Endothelial cell of umbilical vein (primary cell): ENCODE results near the gene LONRF3.

ENCODE experiments used
- EZH2 ChIP-seq: IDR thresholded peaks from 2 replicates; pipeline ENCODE4 v1.6.1; 2012; ENCODE audit warnings: borderline replicate concordance, low read depth, mild to moderate bottlenecking, moderate library complexity, low read length, inconsistent platforms; ENCODE audit not compliant: severe bottlenecking
- FOS ChIP-seq: IDR thresholded peaks from 2 replicates; pipeline ENCODE4 v1.6.1; 2011; ENCODE audit warnings: mild to moderate bottlenecking, low read length, moderate library complexity, borderline replicate concordance; ENCODE audit not compliant: insufficient read depth
- GATA2 ChIP-seq: IDR thresholded peaks from 2 replicates; pipeline ENCODE4 v1.7.0; 2011; ENCODE audit warnings: low read depth, mild to moderate bottlenecking, moderate library complexity, mixed read lengths, low read length; ENCODE audit not compliant: insufficient read length, insufficient read depth
- JUN ChIP-seq: IDR thresholded peaks from 2 replicates; pipeline ENCODE4 v1.6.1; 2011; ENCODE audit warnings: borderline replicate concordance, low read depth; ENCODE audit not compliant: insufficient read length, insufficient read depth
- POLR2A ChIP-seq: IDR thresholded peaks from 2 replicates; pipeline ENCODE4 v1.6.1; 2012; ENCODE audit warnings: low read depth, mild to moderate bottlenecking, control low read depth, low read length
- POLR2AphosphoS5 ChIP-seq: IDR thresholded peaks from 2 replicates; pipeline ENCODE4 v1.6.1; 2012; ENCODE audit warnings: low read depth, mild to moderate bottlenecking, control low read depth, low read length, moderate library complexity; ENCODE audit not compliant: insufficient read depth
- TF ChIP-seq, protein P1 (sequence below): IDR thresholded peaks from 2 replicates; pipeline ENCODE4 v1.6.1; 2011; ENCODE audit not compliant: insufficient read depth, insufficient read length
- TF ChIP-seq, protein P2 (sequence below), 2 donors: IDR thresholded peaks; 1 replicate in 1 of 2; 2 replicates in 1 of 2; pipeline ENCODE4 v1.5.1; 2011; ENCODE audit warnings: low read length in 2 of 2, mild to moderate bottlenecking in 2 of 2, moderate library complexity in 2 of 2, control low read depth in 1 of 2, inconsistent platforms in 1 of 2, low read depth in 1 of 2; ENCODE audit not compliant: insufficient read depth in 1 of 2; ENCODE audit errors: extremely low read depth in 1 of 2

GRCh38 chrX:118973389-118974087 is 880 bp upstream of the LONRF3 start:
- TF ChIP-seq, protein P1, sequence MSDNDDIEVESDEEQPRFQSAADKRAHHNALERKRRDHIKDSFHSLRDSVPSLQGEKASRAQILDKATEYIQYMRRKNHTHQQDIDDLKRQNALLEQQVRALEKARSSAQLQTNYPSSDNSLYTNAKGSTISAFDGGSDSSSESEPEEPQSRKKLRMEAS: no peak
- TF ChIP-seq EZH2 (peak; percentile 65), POLR2A (no peak), GATA2 (no peak), FOS (no peak), POLR2AphosphoS5 (no peak), JUN (no peak)
- TF ChIP-seq, protein P2, sequence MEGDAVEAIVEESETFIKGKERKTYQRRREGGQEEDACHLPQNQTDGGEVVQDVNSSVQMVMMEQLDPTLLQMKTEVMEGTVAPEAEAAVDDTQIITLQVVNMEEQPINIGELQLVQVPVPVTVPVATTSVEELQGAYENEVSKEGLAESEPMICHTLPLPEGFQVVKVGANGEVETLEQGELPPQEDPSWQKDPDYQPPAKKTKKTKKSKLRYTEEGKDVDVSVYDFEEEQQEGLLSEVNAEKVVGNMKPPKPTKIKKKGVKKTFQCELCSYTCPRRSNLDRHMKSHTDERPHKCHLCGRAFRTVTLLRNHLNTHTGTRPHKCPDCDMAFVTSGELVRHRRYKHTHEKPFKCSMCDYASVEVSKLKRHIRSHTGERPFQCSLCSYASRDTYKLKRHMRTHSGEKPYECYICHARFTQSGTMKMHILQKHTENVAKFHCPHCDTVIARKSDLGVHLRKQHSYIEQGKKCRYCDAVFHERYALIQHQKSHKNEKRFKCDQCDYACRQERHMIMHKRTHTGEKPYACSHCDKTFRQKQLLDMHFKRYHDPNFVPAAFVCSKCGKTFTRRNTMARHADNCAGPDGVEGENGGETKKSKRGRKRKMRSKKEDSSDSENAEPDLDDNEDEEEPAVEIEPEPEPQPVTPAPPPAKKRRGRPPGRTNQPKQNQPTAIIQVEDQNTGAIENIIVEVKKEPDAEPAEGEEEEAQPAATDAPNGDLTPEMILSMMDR (IDR thresholded peaks at IDR 0.05; ENCODE audit: extremely low read depth in 1 of 2, insufficient read depth in 1 of 2, low read depth in 1 of 2, low read length in 2 of 2): no peak
